ENCODE data around the gene TDP2. TPM values are rescaled to one million over a fixed set of nuclear protein-coding genes. Genes with fewer than 3 reads are reported as not detected.

The TDP2 gene
- total and polyA plus RNA-seq, 2 donors (not counting 1 experiment from before 2014, with no cell fraction given): 19.4 to 63.5 TPM

DNA sequence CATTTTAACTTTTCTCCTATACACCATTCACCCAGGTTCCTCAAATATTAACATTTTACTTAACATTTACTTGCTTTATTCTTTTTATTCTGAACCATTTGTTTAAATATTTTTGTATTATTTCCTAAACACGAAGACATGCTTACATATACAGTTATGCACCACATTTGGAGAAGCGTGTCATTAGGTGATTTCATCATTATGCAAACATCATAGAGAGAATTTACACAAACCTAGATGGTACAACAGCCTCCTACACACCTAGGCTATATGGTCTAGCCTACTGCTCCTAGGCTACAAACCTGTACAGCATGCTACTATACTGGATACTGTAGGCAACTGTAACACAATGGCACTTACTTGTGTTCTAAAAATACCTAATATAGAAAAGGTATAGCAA lies 6.6 kb downstream of the TDP2 start:
- ChIA-PET POLR2A (no interaction called here), CTCF (interaction anchor here (1.0 kb wide), 1 partner anchor 75 kb away, joined by 3 read pairs; no protein-coding TSS in a partner anchor)
- Mint-ChIP-seq H3K27me3 (no peaks in the 10 kb centered on the region), H3K27ac (no peak overlapping the region), H3K9me3 (ENCODE audit: insufficient read depth) (no peaks in the 10 kb centered on the region), H3K4me3 (no peak overlapping the region), H3K4me1 (peaks cover 24% of the 10 kb centered on the region)
- Histone ChIP-seq H3K36me3 (replicated peaks in 1 of 2; ENCODE audit: control extremely low read depth in 1 of 2, control insufficient read depth in 1 of 2, extremely low read depth in 1 of 2, insufficient read depth in 2 of 2, low read length in 1 of 2) (peaks cover 3 to 38% of the 10 kb centered on the region in 2 experiments), H3K4me3 (ENCODE audit: control extremely low read depth in 1 of 5, extremely low read depth in 1 of 5, insufficient read depth in 1 of 5, low read depth in 2 of 5, low read length in 4 of 5) (no peak overlapping the region), H3K9me3 (ENCODE audit: control extremely low read depth in 1 of 3, control insufficient read depth in 2 of 3, insufficient read depth in 1 of 3, low read length in 2 of 3) (no peaks in the 10 kb centered on the region), H4K20me1 (ENCODE audit: control insufficient read depth, insufficient read depth, low read length, poor library complexity, severe bottlenecking) (no peaks in the 10 kb centered on the region), H3K4me1 (ENCODE audit: control insufficient read depth in 2 of 2, insufficient read depth in 2 of 2, low read length in 2 of 2) (peaks cover 4 to 6% of the 10 kb centered on the region in 2 donors), H3K79me2 (ENCODE audit: control insufficient read depth, insufficient read depth, low read length) (peaks cover 8% of the 10 kb centered on the region), H3K9ac (ENCODE audit: low read length) (no peak overlapping the region), H3K27ac (ENCODE audit: low read length in 2 of 2) (no peak overlapping the region), H2AFZ (ENCODE audit: insufficient read depth, low read depth, low read length, poor library complexity, severe bottlenecking) (no peak overlapping the region), H3K4me2 (replicated peaks; ENCODE audit: low read depth, low read length, poor library complexity, severe bottlenecking) (no peak overlapping the region), H3K27me3 (replicated peaks in 1 of 4; ENCODE audit: control extremely low read depth in 1 of 4, control insufficient read depth in 3 of 4, insufficient read depth in 4 of 4, low read length in 3 of 4) (no peaks in the 10 kb centered on the region)
- ATAC-seq (ENCODE audit: low read depth): no peak
- no peak for TF ChIP-seq EZH2 (IDR thresholded peaks at IDR 0.05; ENCODE audit: borderline replicate concordance, insufficient read depth, low read depth, low read length, poor library complexity, severe bottlenecking)
- TF ChIP-seq CTCF (IDR thresholded peaks at IDR 0.05): no peak
- intact Hi-C loops (cut with micrococcal nuclease): no loop called here
- no peak for DNase-seq
- no CpG with 5 or more reads among the region's 2 CpGs for WGBS (ENCODE audit: insufficient coverage)

DNA sequence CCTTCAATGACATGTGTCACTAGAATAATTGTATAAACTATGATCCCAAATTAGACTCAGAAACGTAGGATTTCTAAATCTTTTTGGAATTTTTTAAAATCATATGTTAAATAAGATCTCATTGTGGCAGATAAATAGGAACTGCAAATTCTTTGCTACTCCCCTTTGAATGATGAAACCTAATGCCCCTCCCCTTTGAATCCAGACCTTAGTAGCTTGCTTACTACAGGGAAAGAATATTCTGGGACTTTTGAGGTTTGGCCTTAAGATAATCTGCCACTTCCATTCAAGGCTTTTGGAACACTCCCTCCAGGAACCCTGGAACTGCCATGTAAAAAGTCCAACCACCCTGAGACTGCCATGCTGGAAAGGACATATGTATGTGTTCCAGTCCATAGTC lies 7.1 kb downstream of the TDP2 start:
- H3K9me3 Mint-ChIP-seq (ENCODE audit: insufficient read depth): no peaks in the 10 kb centered on the region
- no peak overlapping the region for H3K9ac ChIP-seq (ENCODE audit: low read length)
- ChIA-PET CTCF (no interaction called here), POLR2A (no interaction called here)
- no peaks in the 10 kb centered on the region for H3K27me3 Mint-ChIP-seq
- DNase-seq: no peak
- no peak overlapping the region for H3K27ac ChIP-seq (ENCODE audit: low read length in 2 of 2)
- no peak overlapping the region for H3K4me3 Mint-ChIP-seq
- WGBS (ENCODE audit: insufficient coverage): no CpG with 5 or more reads among the region's 1 CpG
- TF ChIP-seq CTCF (IDR thresholded peaks at IDR 0.05) (no peak), EZH2 (IDR thresholded peaks at IDR 0.05; ENCODE audit: borderline replicate concordance, insufficient read depth, low read depth, low read length, poor library complexity, severe bottlenecking) (no peak)
- intact Hi-C loops (cut with micrococcal nuclease): no loop called here
- H3K4me2 ChIP-seq (replicated peaks; ENCODE audit: low read depth, low read length, poor library complexity, severe bottlenecking): no peak overlapping the region
- H3K4me3 ChIP-seq (ENCODE audit: control extremely low read depth in 1 of 5, extremely low read depth in 1 of 5, insufficient read depth in 1 of 5, low read depth in 2 of 5, low read length in 4 of 5): no peak overlapping the region
- peaks cover 3 to 38% of the 10 kb centered on the region in 2 experiments for H3K36me3 ChIP-seq (replicated peaks in 1 of 2; ENCODE audit: control extremely low read depth in 1 of 2, control insufficient read depth in 1 of 2, extremely low read depth in 1 of 2, insufficient read depth in 2 of 2, low read length in 1 of 2)
- no peaks in the 10 kb centered on the region for H3K9me3 ChIP-seq (ENCODE audit: control extremely low read depth in 1 of 3, control insufficient read depth in 2 of 3, insufficient read depth in 1 of 3, low read length in 2 of 3)
- H3K4me1 Mint-ChIP-seq: peaks cover 19% of the 10 kb centered on the region
- no peaks in the 10 kb centered on the region for H3K27me3 ChIP-seq (replicated peaks in 1 of 4; ENCODE audit: control extremely low read depth in 1 of 4, control insufficient read depth in 3 of 4, insufficient read depth in 4 of 4, low read length in 3 of 4)
- no peak for ATAC-seq (ENCODE audit: low read depth)
- peaks cover 0 to under 1% of the 10 kb centered on the region in 2 donors for H3K4me1 ChIP-seq (ENCODE audit: control insufficient read depth in 2 of 2, insufficient read depth in 2 of 2, low read length in 2 of 2)
- H3K27ac Mint-ChIP-seq: no peak overlapping the region
- no peak overlapping the region for H2AFZ ChIP-seq (ENCODE audit: insufficient read depth, low read depth, low read length, poor library complexity, severe bottlenecking)
- peaks cover 4% of the 10 kb centered on the region for H3K79me2 ChIP-seq (ENCODE audit: control insufficient read depth, insufficient read depth, low read length)
- H4K20me1 ChIP-seq (ENCODE audit: control insufficient read depth, insufficient read depth, low read length, poor library complexity, severe bottlenecking): no peaks in the 10 kb centered on the region

Measured in B cell (primary cell).